ENCODE measurements around the gene IL26.

- no peak for TF ChIP-seq CTCF (IDR thresholded peaks at IDR 0.05)
- no peak for TF ChIP-seq POLR2A (IDR thresholded peaks at IDR 0.05)
These were observed 44.5 kb downstream of the IL26 start for GRCh38 chr12:68180792-68181744.

All from right lobe of liver (tissue), 4 donors.